ENCODE data around the gene SHROOM4.

Gene SHROOM4

GRCh38 chrX:50700921-50701320, 113.1 kb downstream of the SHROOM4 start:
- DNase-seq = no peak

- no peak for DNase-seq
Measured at GRCh38 chrX:50698944-50699343, 115.0 kb downstream of the SHROOM4 start.

GRCh38 chrX:50697691-50698090, 116.3 kb downstream of the SHROOM4 start:
- no peak for DNase-seq

- DNase-seq = no peak
Measured at GRCh38 chrX:50691820-50692219, 122.2 kb downstream of the SHROOM4 start.

- no peak for DNase-seq
Measured at GRCh38 chrX:50684871-50685270, 129.1 kb downstream of the SHROOM4 start.

- DNase-seq = no peak
Measured at GRCh38 chrX:50680990-50681389, 133.0 kb downstream of the SHROOM4 start.

GRCh38 chrX:50677789-50678188, 136.2 kb downstream of the SHROOM4 start:
- no peak for DNase-seq

GRCh38 chrX:50671661-50672060, 142.3 kb downstream of the SHROOM4 start:
- no peak for DNase-seq

- DNase-seq = no peak
Measured at GRCh38 chrX:50668860-50669259, 145.1 kb downstream of the SHROOM4 start.

- no peak for DNase-seq
Measured at GRCh38 chrX:50648156-50648555, 165.8 kb downstream of the SHROOM4 start.

GRCh38 chrX:50644496-50644895, 169.5 kb downstream of the SHROOM4 start:
- DNase-seq = no peak

GRCh38 chrX:50643525-50644137, 170.4 kb downstream of the SHROOM4 start:
- DNase-seq = no peak

- DNase-seq = no peak
Measured at GRCh38 chrX:50638123-50638522, 175.9 kb downstream of the SHROOM4 start.

GRCh38 chrX:50635817-50636365, 178.1 kb downstream of the SHROOM4 start:
- no peak for DNase-seq

GRCh38 chrX:50635162-50635561, 178.8 kb downstream of the SHROOM4 start:
- no peak for DNase-seq

GRCh38 chrX:50629774-50630173, 184.2 kb downstream of the SHROOM4 start:
- DNase-seq = no peak

GRCh38 chrX:50627696-50628095, 186.3 kb downstream of the SHROOM4 start:
- DNase-seq = no peak

- DNase-seq = no peak
Measured at GRCh38 chrX:50626432-50626831, 187.6 kb downstream of the SHROOM4 start.

GRCh38 chrX:50622751-50623150, 191.2 kb downstream of the SHROOM4 start:
- no peak for DNase-seq

GRCh38 chrX:50618788-50619558, 195.0 kb downstream of the SHROOM4 start:
- no peak for DNase-seq

GRCh38 chrX:50617183-50617582, 196.8 kb downstream of the SHROOM4 start:
- DNase-seq = no peak

- no peak for DNase-seq
Measured at GRCh38 chrX:50615570-50616158, 198.3 kb downstream of the SHROOM4 start.

GRCh38 chrX:50614460-50614859, 199.5 kb downstream of the SHROOM4 start:
- DNase-seq = no peak

GRCh38 chrX:50613846-50614245, 200.1 kb downstream of the SHROOM4 start:
- no peak for DNase-seq

Data from activated gamma-delta T cell treated with Interleukin-2 at 50 U/mL for 16 hours (primary cell).